Measurements from ENCODE around the gene PDE4A. TPM values are rescaled to one million over a fixed set of nuclear protein-coding genes. Genes with fewer than 3 reads are reported as not detected.

Gene PDE4A
- total and polyA plus RNA-seq, 2 of the 13 experiments (the other 11 are each of a cell fraction or from before 2014, with no cell fraction given), result 1.1 to 4.1 TPM

DNA sequence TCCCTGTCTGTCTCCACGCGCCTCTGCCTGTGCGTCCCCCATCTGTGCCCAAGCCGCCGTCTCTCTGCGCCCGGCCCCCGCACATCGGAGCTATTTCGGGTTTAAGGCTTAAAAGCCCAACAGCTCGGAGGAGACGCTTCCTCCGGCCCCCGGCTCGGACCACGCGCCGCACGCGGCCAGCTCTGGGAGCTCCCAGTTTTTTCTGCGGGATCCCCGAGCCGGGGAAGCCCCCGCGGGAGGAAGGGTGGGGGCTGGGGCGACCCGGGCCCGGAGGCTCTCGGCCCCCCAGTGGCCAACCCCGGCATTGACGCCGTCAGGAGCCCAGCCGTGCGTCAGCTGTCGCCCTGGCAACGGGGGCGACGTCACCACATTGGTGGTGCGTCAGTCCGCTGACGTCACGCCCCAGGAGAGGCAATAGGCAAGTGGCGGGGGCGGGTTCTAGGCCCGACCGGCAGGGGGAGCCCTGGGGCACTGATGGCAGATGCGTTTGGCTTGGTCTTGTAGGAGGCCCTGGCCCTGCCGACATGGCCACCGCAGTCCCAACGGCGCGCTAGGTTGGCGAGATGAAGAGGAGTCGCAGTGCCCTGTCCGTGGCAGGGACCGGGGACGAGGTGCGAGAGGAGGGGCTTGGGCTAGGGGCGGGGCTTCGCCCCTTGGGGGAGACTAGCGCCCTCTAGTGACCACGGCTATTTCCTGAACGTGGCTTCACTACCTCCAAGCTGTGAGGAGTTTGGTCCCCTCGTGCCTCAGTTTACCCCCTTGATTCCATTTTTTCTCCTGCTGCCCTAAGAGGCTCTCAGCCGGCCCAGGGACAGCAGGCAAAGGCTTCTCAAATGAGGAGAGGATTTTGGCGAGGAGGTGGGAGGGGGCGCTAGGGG lies 3.7 kb upstream of the PDE4A start (continued):
- TF ChIP-seq, protein P1, sequence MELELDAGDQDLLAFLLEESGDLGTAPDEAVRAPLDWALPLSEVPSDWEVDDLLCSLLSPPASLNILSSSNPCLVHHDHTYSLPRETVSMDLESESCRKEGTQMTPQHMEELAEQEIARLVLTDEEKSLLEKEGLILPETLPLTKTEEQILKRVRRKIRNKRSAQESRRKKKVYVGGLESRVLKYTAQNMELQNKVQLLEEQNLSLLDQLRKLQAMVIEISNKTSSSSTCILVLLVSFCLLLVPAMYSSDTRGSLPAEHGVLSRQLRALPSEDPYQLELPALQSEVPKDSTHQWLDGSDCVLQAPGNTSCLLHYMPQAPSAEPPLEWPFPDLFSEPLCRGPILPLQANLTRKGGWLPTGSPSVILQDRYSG (CRISPR knock-in tag; IDR thresholded peaks at IDR 0.05), result no peak
- TF ChIP-seq ETV5 (CRISPR knock-in tag; IDR thresholded peaks at IDR 0.05; ENCODE audit: borderline replicate concordance), result peak; percentile 67
- TF ChIP-seq HOXA9 (CRISPR knock-in tag; IDR thresholded peaks at IDR 0.05; ENCODE audit: borderline replicate concordance), result peak; percentile 71; the same call in 1 of the 2 replicates
- peak; percentile 98 for TF ChIP-seq RBM22 (optimal IDR thresholded peaks at IDR 0.05; ENCODE audit: low read length)
- no peak for TF ChIP-seq GPN1 (CRISPR knock-in tag; IDR thresholded peaks at IDR 0.05; ENCODE audit: borderline replicate concordance)
- no peak for TF ChIP-seq ZSCAN29 (CRISPR knock-in tag; conservative IDR thresholded peaks at IDR 0.05)
- no peak for TF ChIP-seq ZKSCAN5 (CRISPR knock-in tag; IDR thresholded peaks at IDR 0.05)
- TF ChIP-seq ZNF777 (CRISPR knock-in tag; IDR thresholded peaks at IDR 0.05), result 0 out of 2 replicates have a peak, but pooled peaks have one; percentile 49
- TF ChIP-seq NFKB2 (CRISPR knock-in tag; IDR thresholded peaks at IDR 0.05; ENCODE audit: borderline replicate concordance), result peak; percentile 80
- no peak for TF ChIP-seq SNAPC2 (CRISPR knock-in tag; IDR thresholded peaks at IDR 0.05)
- TF ChIP-seq PHF20 (CRISPR knock-in tag; IDR thresholded peaks at IDR 0.05), result no peak; the same call in 1 of the 2 replicates
- no peak for TF ChIP-seq HDAC6 (IDR thresholded peaks at IDR 0.05; ENCODE audit: low read depth, low read length)
- no peak for TF ChIP-seq ZNF3 (CRISPR knock-in tag; IDR thresholded peaks at IDR 0.05)
- TF ChIP-seq PLRG1 (conservative IDR thresholded peaks at IDR 0.05), result no peak
- TF ChIP-seq ZNF326 (CRISPR knock-in tag; IDR thresholded peaks at IDR 0.05; ENCODE audit: borderline replicate concordance), result no peak
- peak; percentile 77; the same call in 1 of the 2 replicates for TF ChIP-seq ZBTB20 (CRISPR knock-in tag; IDR thresholded peaks at IDR 0.05; ENCODE audit: borderline replicate concordance, low read depth)
- TF ChIP-seq, protein P2, sequence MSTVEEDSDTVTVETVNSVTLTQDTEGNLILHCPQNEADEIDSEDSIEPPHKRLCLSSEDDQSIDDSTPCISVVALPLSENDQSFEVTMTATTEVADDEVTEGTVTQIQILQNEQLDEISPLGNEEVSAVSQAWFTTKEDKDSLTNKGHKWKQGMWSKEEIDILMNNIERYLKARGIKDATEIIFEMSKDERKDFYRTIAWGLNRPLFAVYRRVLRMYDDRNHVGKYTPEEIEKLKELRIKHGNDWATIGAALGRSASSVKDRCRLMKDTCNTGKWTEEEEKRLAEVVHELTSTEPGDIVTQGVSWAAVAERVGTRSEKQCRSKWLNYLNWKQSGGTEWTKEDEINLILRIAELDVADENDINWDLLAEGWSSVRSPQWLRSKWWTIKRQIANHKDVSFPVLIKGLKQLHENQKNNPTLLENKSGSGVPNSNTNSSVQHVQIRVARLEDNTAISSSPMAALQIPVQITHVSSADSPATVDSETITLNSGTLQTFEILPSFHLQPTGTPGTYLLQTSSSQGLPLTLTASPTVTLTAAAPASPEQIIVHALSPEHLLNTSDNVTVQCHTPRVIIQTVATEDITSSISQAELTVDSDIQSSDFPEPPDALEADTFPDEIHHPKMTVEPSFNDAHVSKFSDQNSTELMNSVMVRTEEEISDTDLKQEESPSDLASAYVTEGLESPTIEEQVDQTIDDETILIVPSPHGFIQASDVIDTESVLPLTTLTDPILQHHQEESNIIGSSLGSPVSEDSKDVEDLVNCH (CRISPR knock-in tag; IDR thresholded peaks at IDR 0.05), result no peak
- TF ChIP-seq ZNF839 (CRISPR knock-in tag; IDR thresholded peaks at IDR 0.05; ENCODE audit: borderline replicate concordance), result 0 out of 2 replicates have a peak, but pooled peaks have one; percentile 55
- no peak for TF ChIP-seq TSC22D2 (CRISPR knock-in tag; IDR thresholded peaks at IDR 0.05; ENCODE audit: borderline replicate concordance)
- TF ChIP-seq CHD4 (IDR thresholded peaks at IDR 0.05; ENCODE audit: borderline replicate concordance, low read length), result peak; percentile 83; the same call in 1 of the 2 replicates
- TF ChIP-seq ZNF788 (CRISPR knock-in tag; IDR thresholded peaks at IDR 0.05; ENCODE audit: borderline replicate concordance), result peak; percentile 86; the same call in 1 of the 2 replicates
- TF ChIP-seq ZNF496 (CRISPR knock-in tag; IDR thresholded peaks at IDR 0.05; ENCODE audit: insufficient replicate concordance), result no peak
- TF ChIP-seq ZNF556 (CRISPR knock-in tag; IDR thresholded peaks at IDR 0.05; ENCODE audit: borderline replicate concordance), result peak; percentile 67; the same call in 1 of the 2 replicates
- TF ChIP-seq, protein P3, sequence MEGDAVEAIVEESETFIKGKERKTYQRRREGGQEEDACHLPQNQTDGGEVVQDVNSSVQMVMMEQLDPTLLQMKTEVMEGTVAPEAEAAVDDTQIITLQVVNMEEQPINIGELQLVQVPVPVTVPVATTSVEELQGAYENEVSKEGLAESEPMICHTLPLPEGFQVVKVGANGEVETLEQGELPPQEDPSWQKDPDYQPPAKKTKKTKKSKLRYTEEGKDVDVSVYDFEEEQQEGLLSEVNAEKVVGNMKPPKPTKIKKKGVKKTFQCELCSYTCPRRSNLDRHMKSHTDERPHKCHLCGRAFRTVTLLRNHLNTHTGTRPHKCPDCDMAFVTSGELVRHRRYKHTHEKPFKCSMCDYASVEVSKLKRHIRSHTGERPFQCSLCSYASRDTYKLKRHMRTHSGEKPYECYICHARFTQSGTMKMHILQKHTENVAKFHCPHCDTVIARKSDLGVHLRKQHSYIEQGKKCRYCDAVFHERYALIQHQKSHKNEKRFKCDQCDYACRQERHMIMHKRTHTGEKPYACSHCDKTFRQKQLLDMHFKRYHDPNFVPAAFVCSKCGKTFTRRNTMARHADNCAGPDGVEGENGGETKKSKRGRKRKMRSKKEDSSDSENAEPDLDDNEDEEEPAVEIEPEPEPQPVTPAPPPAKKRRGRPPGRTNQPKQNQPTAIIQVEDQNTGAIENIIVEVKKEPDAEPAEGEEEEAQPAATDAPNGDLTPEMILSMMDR (CRISPR knock-in tag; IDR thresholded peaks at IDR 0.05), result peak; percentile 92
- TF ChIP-seq SMAD1 (CRISPR knock-in tag; IDR thresholded peaks at IDR 0.05; ENCODE audit: borderline replicate concordance, low read depth), result no peak
